Calu3 (cell line): Measurements from ENCODE around the gene CEMP1. TPM values are rescaled to one million over a fixed set of nuclear protein-coding genes. Genes with fewer than 3 reads are reported as not detected.

Experiments used
- BruUV-seq: library from RNA; stranded (reverse); fragments of 400-500 nt; replicated peaks from 2 replicates; lab custom pipeline; 2021; lab: Mats Ljungman, UMichigan
- CTCF ChIA-PET: fragments of 300-600 bp; sonication (Branson Sonifier 250); formaldehyde crosslinking; loops from one replicate; lab custom pipeline; 2022; ENCODE audit warnings: antibody characterized with exemption; lab: Charles Lee
- DNase-seq: peaks from one replicate; pipeline ENCODE4 v3.0.0; 2022
- H3K27ac Mint-ChIP-seq: one replicate; pipeline ENCODE4 v1.8.0; 2022; ENCODE audit warnings: mixed read lengths; ENCODE audit not compliant: unreplicated experiment
- H3K27me3 Mint-ChIP-seq: one replicate; pipeline ENCODE4 v1.8.0; 2022; ENCODE audit warnings: mixed read lengths; ENCODE audit not compliant: unreplicated experiment
- H3K36me3 Mint-ChIP-seq: one replicate; pipeline ENCODE4 v1.8.0; 2022; ENCODE audit warnings: mild to moderate bottlenecking, moderate library complexity, mixed read lengths; ENCODE audit not compliant: insufficient read depth, unreplicated experiment
- H3K4me1 Mint-ChIP-seq: one replicate; pipeline ENCODE4 v1.8.0; 2022; ENCODE audit warnings: mild to moderate bottlenecking, low read depth, mixed read lengths; ENCODE audit not compliant: unreplicated experiment
- H3K4me3 Mint-ChIP-seq: one replicate; pipeline ENCODE4 v1.8.0; 2022; ENCODE audit warnings: mild to moderate bottlenecking, low read depth, moderate library complexity, mixed read lengths; ENCODE audit not compliant: unreplicated experiment
- H3K9me3 Mint-ChIP-seq: one replicate; pipeline ENCODE4 v1.8.0; 2022; ENCODE audit warnings: low read depth, mixed read lengths; ENCODE audit not compliant: unreplicated experiment
- intact Hi-C: fragments of 100-400 bp; cut with micrococcal nuclease; formaldehyde crosslinking; loops from one replicate; pipeline ENCODE4 v1.10.0; 2022; ENCODE audit not compliant: unreplicated experiment
- total RNA-seq: library from RNA; stranded (reverse); gene quantifications from 2 replicates; pipeline ENCODE4 v1.2.3, GENCODE V29; 2022
- TF ChIP-seq, protein P1 (sequence below): fragments of 200-600 bp; IDR thresholded peaks from one replicate; pipeline ENCODE4 v1.8.0; 2022; ENCODE audit warnings: antibody characterized with exemption; ENCODE audit not compliant: unreplicated experiment

CEMP1 gene
- total RNA-seq, 1 experiment from 2014 or later = 0.90 TPM

DNA sequence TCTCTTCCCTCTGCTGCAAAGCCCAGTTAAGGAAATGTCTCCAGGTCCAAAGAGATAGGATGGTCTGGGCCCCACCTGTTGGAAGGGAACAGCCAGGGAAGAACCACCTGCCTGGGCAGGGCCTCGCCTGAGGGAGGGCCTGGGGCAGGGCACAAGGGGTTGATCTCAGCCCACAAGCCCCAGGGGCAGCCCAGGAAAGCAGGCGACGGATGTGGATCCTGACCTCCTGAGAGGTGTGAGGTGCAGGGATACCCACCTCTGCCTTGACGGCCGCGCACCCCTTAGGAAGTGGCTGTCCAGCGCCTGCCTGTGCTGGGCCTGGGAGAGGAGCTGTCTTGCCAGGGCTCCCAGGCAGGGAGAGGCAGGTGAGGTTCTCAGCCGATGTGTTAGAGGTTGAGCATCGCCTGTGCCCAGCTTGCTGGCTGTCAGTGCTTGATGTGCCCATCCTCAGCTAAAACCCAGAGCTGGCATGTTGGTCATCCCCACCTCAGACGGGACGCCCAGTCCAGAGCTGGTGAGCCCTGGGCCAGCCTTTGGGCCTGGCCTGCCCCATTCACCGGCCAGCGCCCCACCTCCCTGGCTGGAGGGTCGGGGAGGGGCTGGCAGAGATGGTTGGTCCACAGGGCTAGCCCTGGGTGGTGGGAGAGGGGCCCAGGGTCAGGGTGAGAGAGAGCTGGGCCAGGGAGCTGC is 434 bp downstream of the CEMP1 start:
- Mint-ChIP-seq H3K4me1 (no peaks in the 10 kb centered on the region), H3K36me3 (peaks cover 60% of the 10 kb centered on the region), H3K27me3 (no peaks in the 10 kb centered on the region), H3K4me3 (peak overlapping the region; percentile 89), H3K9me3 (no peaks in the 10 kb centered on the region), H3K27ac (peak overlapping the region; percentile 98)
- TF ChIP-seq, protein P1, sequence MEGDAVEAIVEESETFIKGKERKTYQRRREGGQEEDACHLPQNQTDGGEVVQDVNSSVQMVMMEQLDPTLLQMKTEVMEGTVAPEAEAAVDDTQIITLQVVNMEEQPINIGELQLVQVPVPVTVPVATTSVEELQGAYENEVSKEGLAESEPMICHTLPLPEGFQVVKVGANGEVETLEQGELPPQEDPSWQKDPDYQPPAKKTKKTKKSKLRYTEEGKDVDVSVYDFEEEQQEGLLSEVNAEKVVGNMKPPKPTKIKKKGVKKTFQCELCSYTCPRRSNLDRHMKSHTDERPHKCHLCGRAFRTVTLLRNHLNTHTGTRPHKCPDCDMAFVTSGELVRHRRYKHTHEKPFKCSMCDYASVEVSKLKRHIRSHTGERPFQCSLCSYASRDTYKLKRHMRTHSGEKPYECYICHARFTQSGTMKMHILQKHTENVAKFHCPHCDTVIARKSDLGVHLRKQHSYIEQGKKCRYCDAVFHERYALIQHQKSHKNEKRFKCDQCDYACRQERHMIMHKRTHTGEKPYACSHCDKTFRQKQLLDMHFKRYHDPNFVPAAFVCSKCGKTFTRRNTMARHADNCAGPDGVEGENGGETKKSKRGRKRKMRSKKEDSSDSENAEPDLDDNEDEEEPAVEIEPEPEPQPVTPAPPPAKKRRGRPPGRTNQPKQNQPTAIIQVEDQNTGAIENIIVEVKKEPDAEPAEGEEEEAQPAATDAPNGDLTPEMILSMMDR = no peak
- BruUV-seq = no TSS peak
- intact Hi-C loops = no loop called here
- no peak for DNase-seq
- CTCF ChIA-PET = interaction anchor here (0.6 to 0.7 kb wide), 2 partner anchors 325 to 1683 kb away, joined by 3 to 4 read pairs; no protein-coding TSS in a partner anchor

DNA sequence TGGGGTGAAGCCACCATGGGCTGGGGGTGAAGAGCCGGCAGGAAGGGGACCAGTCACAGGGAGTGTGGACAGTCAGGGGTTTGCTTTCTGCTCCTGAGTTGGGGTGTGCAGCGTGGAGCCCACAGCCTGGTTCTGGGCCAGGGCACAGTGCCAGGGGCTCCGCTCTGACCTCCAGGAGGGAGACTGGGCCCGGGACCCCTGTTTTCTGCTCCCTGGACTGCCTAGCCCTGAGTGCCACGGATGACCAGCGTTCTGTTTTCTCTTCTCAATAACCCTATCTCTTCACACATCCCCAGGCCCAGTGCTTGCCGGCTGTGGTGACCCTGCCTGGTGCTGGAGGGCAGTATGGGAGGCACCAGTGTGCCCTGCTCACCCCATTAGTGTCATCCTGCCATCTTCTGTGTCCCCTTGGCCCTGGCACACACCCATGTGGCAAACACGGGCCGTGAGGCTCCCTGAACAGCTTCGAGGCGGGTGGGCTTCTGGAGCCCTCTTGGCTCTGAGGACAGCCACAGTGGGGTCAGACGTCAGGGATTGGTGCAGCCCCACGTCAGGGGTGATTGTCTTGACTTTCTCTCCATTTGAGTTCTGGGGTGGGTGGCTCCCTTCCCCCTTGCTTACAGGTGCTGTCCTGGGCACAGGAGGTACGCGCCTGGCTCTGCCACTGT is 1.1 kb downstream of the CEMP1 start:
- intact Hi-C loops = no loop called here
- no peaks in the 10 kb centered on the region for H3K4me1 Mint-ChIP-seq
- no peak overlapping the region for H3K4me3 Mint-ChIP-seq
- H3K9me3 Mint-ChIP-seq = no peaks in the 10 kb centered on the region
- CTCF ChIA-PET = no interaction called here
- H3K27me3 Mint-ChIP-seq = no peaks in the 10 kb centered on the region
- TF ChIP-seq, protein P1 = no peak
- no peak for DNase-seq
- peak overlapping the region; percentile 36 for H3K27ac Mint-ChIP-seq
- peaks cover 60% of the 10 kb centered on the region for H3K36me3 Mint-ChIP-seq
- BruUV-seq = no TSS peak

DNA sequence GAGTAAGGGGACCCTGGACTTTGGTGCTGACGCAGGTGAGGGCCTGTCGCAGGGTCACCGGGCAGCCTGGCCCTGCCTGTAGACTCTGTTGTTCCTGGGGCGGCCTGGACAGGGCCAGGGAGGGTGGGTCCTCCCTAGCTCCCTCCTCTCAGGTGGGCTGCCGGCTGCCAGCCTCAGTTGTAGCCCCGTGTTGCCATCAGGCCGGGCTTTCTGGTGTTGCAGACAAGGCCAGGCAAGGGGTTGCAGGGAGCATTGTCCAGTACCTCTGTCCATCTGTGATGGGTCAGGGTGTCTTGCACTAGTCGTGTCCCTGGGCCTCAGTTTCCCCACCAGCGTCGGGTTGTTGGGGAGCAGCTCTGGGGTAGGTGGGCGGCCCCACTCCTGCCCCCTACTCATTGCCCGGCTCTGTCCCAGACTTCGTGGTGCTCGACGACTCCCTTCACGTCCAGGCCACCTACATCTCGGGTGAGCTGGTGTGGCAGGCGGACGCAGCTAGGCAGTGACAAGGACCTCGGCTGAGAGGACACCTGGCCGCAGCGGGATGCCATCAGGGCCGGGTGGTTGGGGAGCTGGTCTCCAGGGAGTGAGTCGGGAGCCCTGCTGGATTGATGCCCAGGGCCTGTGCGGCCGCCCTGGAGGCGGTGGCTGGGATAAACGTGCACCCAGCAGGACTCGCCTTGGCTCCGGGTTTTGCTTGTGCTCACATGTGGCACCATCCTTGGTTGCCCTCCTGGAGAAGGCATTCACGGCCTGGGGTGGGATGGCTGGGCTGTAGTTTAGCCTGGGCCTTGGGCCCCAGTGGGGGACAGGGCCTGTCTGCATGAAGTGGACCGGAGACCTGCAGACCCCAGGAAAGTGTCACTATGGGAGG is 1.9 kb downstream of the CEMP1 start:
- peaks cover 5% of the 10 kb centered on the region for H3K4me1 Mint-ChIP-seq
- intact Hi-C loops = no loop called here
- no peaks in the 10 kb centered on the region for H3K27me3 Mint-ChIP-seq
- no TSS peak for BruUV-seq
- no peak overlapping the region for H3K27ac Mint-ChIP-seq
- H3K4me3 Mint-ChIP-seq = no peak overlapping the region
- TF ChIP-seq, protein P1 = no peak
- DNase-seq = no peak
- CTCF ChIA-PET = no interaction called here
- H3K36me3 Mint-ChIP-seq = peaks cover 68% of the 10 kb centered on the region
- H3K9me3 Mint-ChIP-seq = no peaks in the 10 kb centered on the region
